MG63 (cell line): Measurements from ENCODE around the gene PBRM1. TPM values are rescaled to one million over a fixed set of nuclear protein-coding genes. Genes with fewer than 3 reads are reported as not detected.

ENCODE experiments used
- DNase-seq: peaks from one replicate; pipeline ENCODE4 v3.0.0-alpha.2; 2020
- H3K27me3 ChIP-seq: fragments of 250-450 bp; sonication (Bioruptor Pico); 2 replicates; pipeline ENCODE4 v1.5.1; 2020; ENCODE audit warnings: mild to moderate bottlenecking, moderate library complexity
- H3K36me3 ChIP-seq: fragments of 250-450 bp; sonication (Bioruptor Pico); 2 replicates; pipeline ENCODE4 v1.5.1; 2020; ENCODE audit warnings: mild to moderate bottlenecking, moderate library complexity
- H3K4me3 ChIP-seq: fragments of 250-450 bp; sonication (Bioruptor Pico); 2 replicates; pipeline ENCODE4 v1.5.1; 2020; ENCODE audit warnings: mild to moderate bottlenecking, moderate library complexity
- H3K9me3 ChIP-seq: fragments of 250-450 bp; sonication (Bioruptor Pico); 2 replicates; pipeline ENCODE4 v1.5.1; 2020; ENCODE audit warnings: mild to moderate bottlenecking, moderate library complexity
- total RNA-seq: library from RNA; depleted of rRNA; stranded (reverse); fragments of >200 nt; shearing (Covaris generic); gene quantifications from 2 replicates; pipeline ENCODE4 v1.2.3, GENCODE V29; 2014; ENCODE audit warnings: low replicate concordance

PBRM1 gene
- total RNA-seq, 1 experiment from 2014 or later: 16.2 TPM

- Histone ChIP-seq H3K36me3 (peaks cover 13% of the 10 kb centered on the region), H3K4me3 (peak within 1 kb of the TSS; percentile 84), H3K9me3 (no peaks in the 10 kb centered on the region), H3K27me3 (no peaks in the 10 kb centered on the region)
- DNase-seq: peak; percentile 96
These were observed 149.1 kb downstream of the PBRM1 start, which contains the start of gene UQCC5 for GRCh38 chr3:52536369-52537164. TSS of gene UQCC5 (plus strand) at chr3:52536605. CDS start at chr3:52536756, 151 bp downstream.

DNA sequence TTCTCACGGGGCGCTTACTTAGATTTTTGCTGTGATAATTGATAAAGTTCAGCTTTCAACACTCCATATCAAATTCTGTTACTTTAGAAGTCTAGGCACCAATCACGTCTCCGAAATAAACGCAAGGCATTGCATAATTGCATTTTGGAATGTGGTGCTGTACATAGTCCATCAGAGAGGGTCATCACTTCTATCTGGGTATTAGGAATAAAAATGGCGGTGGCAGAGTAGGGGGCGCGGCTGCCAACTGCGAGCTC is 149.7 kb downstream of the PBRM1 start:
- H3K4me3 ChIP-seq: peak overlapping the region; percentile 13; the same call in 1 of the 2 replicates
- DNase-seq: no peak
- no peaks in the 10 kb centered on the region for H3K27me3 ChIP-seq
- H3K36me3 ChIP-seq: peaks cover 10% of the 10 kb centered on the region; the same call in 1 of the 2 replicates
- H3K9me3 ChIP-seq: no peaks in the 10 kb centered on the region

GRCh38 chr3:52535411-52536111 is 150.2 kb downstream of the PBRM1 start:
- Histone ChIP-seq H3K9me3 (no peaks in the 10 kb centered on the region), H3K4me3 (peak overlapping the region; percentile 13; the same call in 1 of the 2 replicates), H3K36me3 (peaks cover 6% of the 10 kb centered on the region; the same call in 1 of the 2 replicates), H3K27me3 (no peaks in the 10 kb centered on the region)
- DNase-seq: no peak

DNA sequence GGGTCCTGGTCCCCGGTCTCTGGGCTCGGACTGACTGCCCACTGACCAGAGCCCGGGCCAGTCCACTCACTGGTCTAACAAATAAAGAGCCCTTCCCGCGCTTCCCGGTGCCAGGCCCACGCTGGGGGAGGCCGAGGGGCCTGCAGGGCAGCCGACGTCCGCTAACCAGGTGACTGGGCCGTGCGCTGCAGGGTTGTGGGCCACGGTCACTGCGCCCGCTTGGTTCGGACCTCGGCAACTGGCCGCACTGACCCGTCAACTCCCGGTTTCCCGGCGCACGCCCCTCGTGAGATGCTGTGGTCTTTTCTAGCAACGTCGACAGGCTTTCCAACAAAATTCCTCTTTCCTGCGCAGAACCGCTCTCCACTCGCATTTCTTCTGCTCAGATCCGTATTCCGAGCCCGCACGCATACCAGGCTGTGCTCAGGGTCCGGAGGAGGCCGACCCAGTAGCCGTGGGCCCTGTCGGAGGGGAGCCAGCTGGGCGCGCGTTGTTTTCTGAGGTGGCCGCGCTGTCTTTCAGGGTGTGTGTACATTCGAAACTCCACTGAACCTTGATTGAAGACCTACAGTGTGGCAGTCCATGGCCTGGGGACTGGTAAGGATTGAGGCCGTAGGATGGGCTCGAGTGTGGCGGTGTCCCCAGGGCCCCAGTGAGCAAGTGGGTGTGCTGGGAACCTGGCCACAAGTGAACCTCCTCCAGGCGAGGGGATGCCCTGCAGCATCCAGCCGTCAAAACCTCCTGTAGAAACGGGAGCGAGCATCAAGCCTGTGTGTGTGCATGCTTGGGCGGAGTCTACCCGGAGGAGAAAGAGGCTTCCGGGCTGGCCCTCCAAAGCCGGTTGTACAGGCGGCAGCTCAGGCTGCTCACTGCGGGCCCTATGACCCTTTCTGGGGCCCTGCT is 151.2 kb downstream of the PBRM1 start:
- Histone ChIP-seq H3K9me3 (no peaks in the 10 kb centered on the region), H3K36me3 (peaks cover 2% of the 10 kb centered on the region; the same call in 1 of the 2 replicates), H3K27me3 (no peaks in the 10 kb centered on the region), H3K4me3 (peak overlapping the region; percentile 64)
- peak; percentile 59 for DNase-seq

DNA sequence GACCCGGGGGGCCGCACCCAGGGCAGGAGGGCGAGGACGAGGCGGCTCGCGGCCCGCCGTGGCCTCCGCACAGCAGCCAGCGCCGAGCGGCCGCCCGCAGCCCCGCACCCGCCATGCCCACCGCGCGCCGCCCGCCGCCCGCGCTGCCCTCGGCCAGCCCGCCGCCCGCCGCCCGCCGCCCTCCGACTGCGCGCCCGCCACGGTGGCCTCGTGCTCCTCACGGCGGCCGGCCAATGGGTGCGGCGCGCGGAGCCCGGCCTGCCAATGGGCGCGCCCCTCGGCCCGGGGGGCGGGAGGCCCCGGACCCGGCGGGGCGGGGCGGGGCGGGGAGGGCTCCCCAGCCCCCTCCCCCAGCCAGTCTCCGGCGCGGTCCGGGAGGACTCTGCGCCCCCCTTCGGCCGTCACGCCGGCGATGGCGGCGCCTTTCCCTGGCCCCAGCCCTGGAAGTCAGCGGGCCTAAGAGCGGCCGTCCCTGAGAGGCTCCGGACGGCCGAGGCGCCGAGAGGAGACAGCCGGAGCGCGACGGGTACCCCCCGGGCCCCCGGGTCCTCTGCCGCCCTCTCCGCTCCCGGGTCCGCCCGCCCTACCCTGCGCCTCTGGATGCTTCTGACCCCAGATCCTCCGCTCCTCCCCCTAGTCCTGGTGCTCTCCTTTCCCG is 152.0 kb downstream of the PBRM1 start, which contains the start of gene NT5DC2:
Gene NT5DC2, minus strand, starts transcription at position 235 of the 658 bp plus-strand sequence. Its CDS starts 120 bp downstream, at position 115.
- peak within 1 kb of the TSS; percentile 64 for H3K4me3 ChIP-seq
- H3K9me3 ChIP-seq: no peaks in the 10 kb centered on the region
- peaks cover 6% of the 10 kb centered on the region for H3K36me3 ChIP-seq
- no peaks in the 10 kb centered on the region for H3K27me3 ChIP-seq
- peak; percentile 76 for DNase-seq

DNA sequence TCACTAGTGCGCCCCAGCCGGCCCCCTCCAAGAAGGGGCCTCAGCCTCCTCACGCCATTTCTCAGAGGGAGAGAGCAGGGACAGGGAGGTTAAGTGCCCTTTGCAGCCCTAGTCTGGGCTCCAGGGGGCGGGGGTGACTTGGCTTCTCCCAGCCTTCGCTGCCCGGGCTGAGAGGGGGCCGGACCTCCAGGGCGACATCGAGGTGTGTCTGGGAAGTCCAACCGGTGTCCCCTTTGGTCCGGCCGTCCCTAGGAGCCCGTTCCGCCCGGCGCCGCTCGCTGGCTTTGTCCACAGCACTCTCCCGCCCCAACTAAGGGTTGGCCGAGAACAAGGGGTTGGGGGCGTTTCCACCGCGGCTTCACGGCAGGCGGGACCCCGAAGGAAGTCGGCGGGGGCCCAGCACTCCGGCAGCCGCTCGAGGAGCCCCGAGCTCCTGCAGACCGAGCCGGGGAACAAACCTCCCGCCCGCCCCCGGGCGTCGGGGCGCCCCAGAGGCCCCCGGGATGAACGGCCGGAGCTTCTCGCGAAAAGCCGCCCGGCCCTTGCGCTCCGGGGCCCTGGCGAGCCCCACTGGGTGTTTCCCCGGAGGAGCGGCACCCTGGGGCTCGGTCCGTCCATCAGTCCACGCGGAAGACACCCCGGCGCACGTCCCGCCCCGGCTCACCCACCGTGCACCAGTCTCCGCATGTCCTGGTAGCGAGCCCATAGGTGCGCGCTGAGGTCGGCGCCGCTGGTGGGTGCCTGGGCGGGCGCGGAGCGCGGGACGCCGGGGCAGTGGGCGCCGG is 152.7 kb downstream of the PBRM1 start:
- Histone ChIP-seq H3K4me3 (peak overlapping the region; percentile 60), H3K36me3 (peaks cover 6% of the 10 kb centered on the region), H3K9me3 (no peaks in the 10 kb centered on the region), H3K27me3 (no peaks in the 10 kb centered on the region)
- no peak for DNase-seq

DNA sequence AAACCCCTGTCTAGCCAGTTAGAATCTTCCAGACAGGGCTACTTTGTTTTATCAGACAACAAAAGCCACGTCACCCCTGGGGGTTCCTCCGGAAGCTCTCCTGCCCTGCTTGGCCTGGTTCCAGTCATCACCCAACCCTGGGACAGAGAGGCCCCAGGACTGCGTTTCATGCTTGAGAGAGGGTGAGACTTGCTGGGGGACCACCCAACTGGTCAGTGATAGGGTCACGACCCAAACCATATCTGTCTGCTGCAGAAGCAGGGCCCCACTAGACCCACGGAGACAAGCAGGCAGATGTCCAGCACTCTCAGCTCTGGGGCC is 153.2 kb downstream of the PBRM1 start:
- Histone ChIP-seq H3K27me3 (no peaks in the 10 kb centered on the region), H3K9me3 (no peaks in the 10 kb centered on the region), H3K36me3 (peaks cover 8% of the 10 kb centered on the region), H3K4me3 (peak overlapping the region; percentile 60)
- no peak for DNase-seq

- Histone ChIP-seq H3K27me3 (no peaks in the 10 kb centered on the region), H3K4me3 (no peak overlapping the region; the same call in 1 of the 2 replicates), H3K9me3 (no peaks in the 10 kb centered on the region), H3K36me3 (peaks cover 8% of the 10 kb centered on the region)
- no peak for DNase-seq
These were observed 153.7 kb downstream of the PBRM1 start for GRCh38 chr3:52531860-52532516.

GRCh38 chr3:52530918-52531826 is 154.5 kb downstream of the PBRM1 start:
- Histone ChIP-seq H3K36me3 (peaks cover 8% of the 10 kb centered on the region), H3K27me3 (no peaks in the 10 kb centered on the region), H3K4me3 (no peak overlapping the region), H3K9me3 (no peaks in the 10 kb centered on the region)
- no peak for DNase-seq

DNA sequence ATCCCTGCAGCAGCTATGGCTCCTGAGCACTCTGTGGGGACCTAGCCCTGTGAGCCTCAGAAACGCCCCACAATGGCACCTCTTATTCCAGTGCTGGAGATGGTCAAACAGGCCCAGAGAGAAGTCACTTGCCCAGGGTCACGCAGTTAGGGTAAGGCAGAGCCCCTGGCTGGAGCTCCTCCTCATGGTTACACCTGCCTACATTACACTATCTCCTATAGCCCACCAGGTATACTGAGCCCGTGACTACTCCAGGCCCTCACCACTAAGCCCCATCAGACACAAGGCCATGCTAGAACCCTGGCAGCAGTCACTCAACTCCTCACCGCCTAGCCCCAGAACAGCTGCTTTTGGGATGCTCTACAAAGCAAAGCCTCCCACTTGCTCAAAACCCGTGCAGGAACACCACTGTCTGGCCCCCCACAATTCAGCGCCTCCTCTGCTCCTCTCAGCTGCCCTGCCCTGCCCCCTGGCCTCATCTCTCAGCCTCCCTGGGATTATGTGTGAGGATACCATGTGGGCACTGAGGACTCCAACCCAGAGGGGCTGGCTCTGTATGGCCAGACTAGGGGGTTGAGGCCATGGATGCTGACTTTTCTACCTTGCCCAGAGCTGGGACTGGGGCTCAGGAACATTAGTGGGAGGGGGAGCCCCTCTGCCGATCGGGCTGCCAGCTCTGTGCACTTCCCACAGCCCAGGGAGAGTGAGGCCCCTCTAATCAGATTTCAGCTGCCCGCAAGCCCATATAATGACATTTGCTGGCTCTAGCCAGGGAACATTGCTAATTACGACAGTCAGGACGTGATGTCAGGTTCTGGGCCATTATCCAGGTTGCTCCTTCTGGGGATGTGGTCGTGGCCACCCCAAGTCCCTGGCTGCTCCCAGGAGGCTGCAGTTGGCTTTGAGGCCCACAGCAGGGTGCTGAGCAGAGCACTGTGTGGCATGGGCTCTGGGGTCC is 156.1 kb downstream of the PBRM1 start:
- H3K27me3 ChIP-seq: no peaks in the 10 kb centered on the region
- no peak for DNase-seq
- peaks cover 8% of the 10 kb centered on the region for H3K36me3 ChIP-seq
- H3K9me3 ChIP-seq: no peaks in the 10 kb centered on the region
- H3K4me3 ChIP-seq: no peak overlapping the region

- Histone ChIP-seq H3K36me3 (peaks cover 8% of the 10 kb centered on the region), H3K9me3 (no peaks in the 10 kb centered on the region), H3K27me3 (no peaks in the 10 kb centered on the region), H3K4me3 (no peak overlapping the region)
- no peak for DNase-seq
These were observed 156.9 kb downstream of the PBRM1 start for GRCh38 chr3:52528586-52529375.

GRCh38 chr3:52527732-52528585 is 157.8 kb downstream of the PBRM1 start:
- no peak for DNase-seq
- no peak overlapping the region for H3K4me3 ChIP-seq
- no peaks in the 10 kb centered on the region for H3K27me3 ChIP-seq
- H3K9me3 ChIP-seq: no peaks in the 10 kb centered on the region
- H3K36me3 ChIP-seq: peaks cover 8% of the 10 kb centered on the region
